ENCODE measurements around the gene TEX2.

The TEX2 gene

DNA sequence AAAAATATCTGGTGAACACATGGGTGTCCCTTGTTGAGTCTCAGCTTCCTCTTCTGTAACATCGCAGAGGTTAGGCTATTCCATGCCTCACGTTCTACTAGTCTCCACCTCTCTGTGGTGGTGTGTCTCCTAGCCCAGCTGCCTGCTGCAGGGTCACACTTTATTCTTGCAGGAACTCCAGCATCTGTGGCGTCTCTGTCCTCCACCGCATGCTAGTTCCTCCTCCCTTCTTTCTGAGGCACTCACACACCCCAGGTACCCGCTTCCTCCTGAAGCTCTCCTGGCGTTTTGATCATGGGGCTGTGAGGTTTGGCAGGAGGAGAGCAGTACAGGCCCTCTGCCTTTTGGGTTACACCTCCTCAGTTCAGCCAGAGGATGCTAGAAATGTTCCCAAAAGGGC, 9.9 kb upstream of the TEX2 start:
- no peak for DNase-seq (ENCODE audit: low read depth, low spot score)
- CTCF ChIA-PET = interaction anchor here (0.7 to 4.6 kb wide), 3 partner anchors 9 to 361 kb away, joined by 3 to 26 read pairs (median 3); no protein-coding TSS in a partner anchor
- no peak for TF ChIP-seq CTCF (IDR thresholded peaks at IDR 0.05; ENCODE audit: insufficient read depth, low read length, missing control alignments)
- H3K4me3 ChIP-seq (ENCODE audit: low read depth, low read length) = no peak overlapping the region
- POLR2A ChIA-PET = interaction anchor here (0.6 to 1.0 kb wide), 2 partner anchors 90 to 128 kb away, joined by 3 read pairs; no protein-coding TSS in a partner anchor

GRCh38 chr17:64270885-64271284, 7.8 kb upstream of the TEX2 start:
- DNase-seq (ENCODE audit: low read depth, low spot score) = no peak
- CTCF ChIA-PET = interaction anchor here (0.7 to 4.6 kb wide), 6 partner anchors 11 to 245 kb away, joined by 3 to 26 read pairs (median 4); no protein-coding TSS in a partner anchor
- H3K4me3 ChIP-seq (ENCODE audit: low read depth, low read length) = no peak overlapping the region
- TF ChIP-seq CTCF (IDR thresholded peaks at IDR 0.05; ENCODE audit: insufficient read depth, low read length, missing control alignments) = no peak
- POLR2A ChIA-PET = no interaction called here

DNA sequence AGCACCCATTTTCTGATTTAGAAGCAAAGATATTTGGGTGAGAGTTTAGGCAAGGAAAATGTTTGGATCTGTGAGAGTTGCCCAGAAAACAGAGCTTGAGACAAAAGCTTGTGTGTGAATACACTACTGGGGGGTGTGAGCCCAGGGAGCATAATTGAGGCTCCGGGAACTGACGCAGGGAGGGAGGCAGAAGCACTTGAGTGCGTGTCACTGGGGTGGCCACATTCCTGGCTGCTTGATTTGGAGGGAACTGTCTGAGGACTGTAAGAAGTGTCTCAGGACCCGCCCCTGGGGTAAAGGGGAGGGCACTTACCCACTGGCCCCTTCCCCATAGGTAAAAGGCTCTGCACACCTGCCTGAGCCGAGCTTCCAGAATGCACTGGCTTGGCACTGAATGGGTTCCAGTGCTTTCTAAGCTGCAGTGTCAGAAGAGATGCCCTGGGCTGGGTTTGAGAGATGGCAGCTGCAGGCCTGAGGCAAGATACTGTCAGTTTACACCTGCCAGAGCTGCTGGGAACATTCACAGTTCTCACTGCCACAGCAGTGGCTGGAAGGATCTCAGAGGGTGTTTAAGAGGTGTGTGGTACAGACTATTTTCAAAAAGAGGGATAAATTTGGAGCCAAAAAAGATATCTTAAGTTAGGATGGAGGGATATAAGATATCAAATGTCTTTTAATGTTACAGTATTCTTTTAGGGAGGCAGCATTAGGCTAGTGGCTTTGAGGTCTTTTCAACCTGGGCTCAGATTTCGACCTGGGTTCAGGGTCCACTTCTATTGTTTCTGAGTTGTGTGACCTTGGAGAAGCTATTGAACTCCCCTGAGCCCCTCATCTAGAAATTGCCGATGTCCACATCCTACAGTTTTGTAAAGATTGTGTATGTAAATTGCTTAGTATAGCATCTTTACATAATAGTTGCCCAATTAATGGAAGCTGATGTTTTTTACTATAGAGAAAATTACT, 6.9 kb upstream of the TEX2 start:
- H3K4me3 ChIP-seq (ENCODE audit: low read depth, low read length) = no peak overlapping the region

GRCh38 chr17:64264891-64265290, 1.8 kb upstream of the TEX2 start:
- CTCF ChIA-PET = no interaction called here
- H3K4me3 ChIP-seq (ENCODE audit: low read depth, low read length) = no peak overlapping the region
- DNase-seq (ENCODE audit: low read depth, low spot score) = no peak
- POLR2A ChIA-PET = no interaction called here
- no peak for TF ChIP-seq CTCF (IDR thresholded peaks at IDR 0.05; ENCODE audit: insufficient read depth, low read length, missing control alignments)

More for the DNA sequence above, 6.9 kb upstream of the TEX2 start:
- POLR2A ChIA-PET = no interaction called here
- CTCF ChIA-PET = interaction anchor here (0.7 to 4.6 kb wide), 3 partner anchors 12 to 241 kb away, joined by 4 to 26 read pairs (median 6); no protein-coding TSS in a partner anchor
- no peak for TF ChIP-seq CTCF (IDR thresholded peaks at IDR 0.05; ENCODE audit: insufficient read depth, low read length, missing control alignments)
- DNase-seq (ENCODE audit: low read depth, low spot score) = no peak

DNA sequence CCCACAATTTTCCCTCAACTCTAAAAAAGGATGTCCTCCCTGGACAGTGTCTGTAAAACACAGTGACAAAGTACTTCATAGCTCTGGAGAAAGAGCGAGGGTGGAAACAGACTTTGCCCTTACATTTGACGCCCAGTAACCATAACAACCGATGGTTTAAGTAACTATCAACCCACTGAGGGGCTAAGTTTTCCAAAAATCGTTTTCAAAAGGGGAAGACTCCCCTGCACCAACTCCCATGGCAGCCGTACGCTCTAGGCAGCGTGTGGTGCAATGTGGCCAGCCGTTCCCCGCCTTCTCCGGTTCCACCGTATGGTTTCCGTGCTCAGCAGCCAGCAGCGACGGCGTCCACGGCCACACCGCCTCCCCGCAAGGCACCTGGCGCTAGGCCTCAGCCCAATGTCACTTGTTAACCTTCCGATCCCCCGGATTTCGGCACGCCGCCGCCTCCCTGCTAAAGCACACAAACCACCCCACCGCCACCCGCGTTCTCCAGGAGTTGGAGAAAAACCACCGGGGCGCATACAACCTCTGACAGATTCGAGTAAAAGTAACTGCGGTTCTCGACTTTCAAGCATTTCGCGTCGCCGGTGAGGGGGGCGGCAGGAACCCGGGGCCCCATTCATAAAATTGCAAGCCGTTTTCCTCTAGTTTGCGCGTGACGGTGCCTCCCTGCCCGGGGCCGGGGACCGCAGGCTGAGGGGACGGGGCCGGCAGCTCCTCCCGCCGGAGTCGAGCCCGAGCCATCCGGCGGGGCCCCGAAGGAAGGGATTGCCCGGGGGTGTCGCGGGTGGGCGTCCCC, 661 bp downstream of the TEX2 start:
- no peak for DNase-seq (ENCODE audit: low read depth, low spot score)
- H3K4me3 ChIP-seq (ENCODE audit: low read depth, low read length) = peak overlapping the region; percentile 79
- POLR2A ChIA-PET = interaction anchor here (1.0 to 2.5 kb wide), 2 partner anchors 113 to 117 kb away, joined by 3 to 29 read pairs; no protein-coding TSS in a partner anchor
- TF ChIP-seq CTCF (IDR thresholded peaks at IDR 0.05; ENCODE audit: insufficient read depth, low read length, missing control alignments) = no peak
- CTCF ChIA-PET = interaction anchor here (0.9 to 2.4 kb wide), 5 partner anchors 9 to 129 kb away, joined by 3 to 10 read pairs (median 3); no protein-coding TSS in a partner anchor
